DMS 273 (cell line): ENCODE results near the gene HCFC2.
A peak's percentile ranks its signal among the peaks of the same experiment; 100 is the strongest.

Experiments
- DNase-seq: peaks from one replicate; lab custom pipeline; 2025; ENCODE audit not compliant: unreplicated experiment; lab: John Stamatoyannopoulos, UW

The HCFC2 gene

GRCh38 chr12:104056419-104056972 is 7.8 kb upstream of the HCFC2 start:
- DNase-seq = peak; percentile 71

- DNase-seq = peak; percentile 69
Observed at GRCh38 chr12:104057771-104058197, 6.5 kb upstream of the HCFC2 start.

- DNase-seq = no peak
Observed at GRCh38 chr12:104058802-104059201, 5.5 kb upstream of the HCFC2 start.

GRCh38 chr12:104059963-104060362 is 4.4 kb upstream of the HCFC2 start:
- no peak for DNase-seq

GRCh38 chr12:104060791-104061190 is 3.5 kb upstream of the HCFC2 start:
- no peak for DNase-seq

- DNase-seq = no peak
Observed at GRCh38 chr12:104063712-104064030, 660 bp upstream of the HCFC2 start.

- DNase-seq = peak; percentile 36
Observed at GRCh38 chr12:104064842-104065427, 604 bp downstream of the HCFC2 start.

- DNase-seq = no peak
Observed at GRCh38 chr12:104072099-104072498, 7.8 kb downstream of the HCFC2 start.

GRCh38 chr12:104073699-104074098 is 9.4 kb downstream of the HCFC2 start:
- DNase-seq = no peak

GRCh38 chr12:104079024-104079423 is 14.7 kb downstream of the HCFC2 start:
- no peak for DNase-seq

GRCh38 chr12:104080764-104081163 is 16.4 kb downstream of the HCFC2 start:
- no peak for DNase-seq

- DNase-seq = no peak
Observed at GRCh38 chr12:104083769-104084475, 19.6 kb downstream of the HCFC2 start.

- DNase-seq = no peak
Observed at GRCh38 chr12:104090685-104091084, 26.4 kb downstream of the HCFC2 start.

- no peak for DNase-seq
Observed at GRCh38 chr12:104091136-104091535, 26.8 kb downstream of the HCFC2 start.

GRCh38 chr12:104094284-104094683 is 30.0 kb downstream of the HCFC2 start:
- DNase-seq = no peak

GRCh38 chr12:104095289-104095688 is 31.0 kb downstream of the HCFC2 start:
- DNase-seq = no peak

GRCh38 chr12:104097954-104098353 is 33.6 kb downstream of the HCFC2 start:
- DNase-seq = no peak

- DNase-seq = no peak
Observed at GRCh38 chr12:104105461-104105860, 41.1 kb downstream of the HCFC2 start.

GRCh38 chr12:104106965-104107364 is 42.6 kb downstream of the HCFC2 start:
- DNase-seq = no peak

GRCh38 chr12:104108755-104109445 is 44.6 kb downstream of the HCFC2 start:
- DNase-seq = peak; percentile 87

GRCh38 chr12:104109446-104110271 is 45.3 kb downstream of the HCFC2 start:
- no peak for DNase-seq
